Heart left ventricle (tissue), 16 donors: ENCODE results near the gene MREG. TPM values are rescaled to one million over a fixed set of nuclear protein-coding genes. Genes with fewer than 3 reads are reported as not detected.

Experiments
- ATAC-seq, 4 donors: fragments of 200-7000 bp; cut with Tn5 transposase; one replicate each; pipeline ENCODE4 v1.9.1; 2020 to 2022; ENCODE audit warnings: moderate library complexity in 4 of 4, mild to moderate bottlenecking in 3 of 4, moderate number of reproducible peaks in 1 of 4
- DNase-seq, 5 donors: peaks; one replicate each; pipeline ENCODE4 v3.0.0-alpha.2; 2020
- H3K27ac ChIP-seq, 12 donors: fragments of 200-600 bp; sonication (generic) in 4 of 12; one replicate each; pipeline versions ENCODE4 v1.5.0 to v1.8.0; 2016 to 2022; ENCODE audit warnings: mild to moderate bottlenecking in 2 of 12
- H3K27me3 ChIP-seq, 9 donors: fragments of 200-600 bp; sonication (generic) in 2 of 9; one replicate each; pipeline versions ENCODE4 v1.5.1 to v1.8.0; 2016 to 2022; ENCODE audit warnings: mild to moderate bottlenecking in 3 of 9
- H3K36me3 ChIP-seq, 9 donors: fragments of 200-600 bp; sonication (generic) in 2 of 9; one replicate each; pipeline versions ENCODE4 v1.5.0 to v1.8.0; 2018 to 2022; ENCODE audit warnings: mild to moderate bottlenecking in 2 of 9
- H3K4me1 ChIP-seq, 12 donors: fragments of 200-600 bp; sonication (generic) in 4 of 12; one replicate each; pipeline versions ENCODE4 v1.5.0 to v1.8.0; 2016 to 2022; ENCODE audit warnings: mild to moderate bottlenecking in 3 of 12
- H3K4me3 ChIP-seq, 12 donors: fragments of 200-600 bp; sonication (generic) in 4 of 12; one replicate each; pipeline versions ENCODE4 v1.5.0 to v1.8.0; 2017 to 2022; ENCODE audit warnings: mild to moderate bottlenecking in 9 of 12, moderate library complexity in 4 of 12
- H3K9me3 ChIP-seq, 12 donors: fragments of 200-600 bp; sonication (generic) in 4 of 12; one replicate each; pipeline versions ENCODE4 v1.5.0 to v1.8.0; 2016 to 2022; ENCODE audit warnings: mild to moderate bottlenecking in 1 of 12
- CTCF ChIP-seq, 12 donors: fragments of 200-600 bp; sonication (generic) in 4 of 12; IDR thresholded peaks; one replicate each; pipeline versions ENCODE4 v1.5.0 to v1.8.0; 2018 to 2022; ENCODE audit warnings: antibody characterized with exemption in 12 of 12, mild to moderate bottlenecking in 5 of 12
- POLR2A ChIP-seq, 2 donors: fragments of 450-650 bp; IDR thresholded peaks; one replicate each; pipeline ENCODE4 v1.6.1; 2017; ENCODE audit warnings: antibody characterized with exemption in 2 of 2, mild to moderate bottlenecking in 2 of 2, moderate library complexity in 2 of 2
- WGBS, 4 donors: extraction: QIAGEN DNeasy Blood & Tissue Kit in 2 of 4; methylation state at CpG; one replicate each; pipeline versions ENCODE4 v1.1.5 to v1.1.7; 2013 to 2018; 5-methylcytosine and 5-hydroxymethylcytosine counted together
- intact Hi-C, 10 donors: fragments of 100-400 bp; cut with DNase I; formaldehyde crosslinking; loops; one replicate each; pipeline versions ENCODE4 v1.11.1 to v1.14.2; 2022
- polyA plus RNA-seq, 2 donors: library from polyadenylated mRNA; stranded (reverse); fragments of 200-250 nt; gene quantifications; one replicate each; pipeline ENCODE4 v1.2.3, GENCODE V29; 2013
- total RNA-seq, 9 donors: library from RNA; depleted of rRNA in 2 of 9; stranded (reverse); fragments of >200 nt in 2 of 9; fragmentation: NEBNext Ultra II Directional in 3 of 9; extraction: Animal tissue kit (Norgen Biotek cat#: 25700) in 3 of 9; gene quantifications; one replicate each; pipeline versions ENCODE4 v1.1.0 to v1.2.4, GENCODE V29; 2016 to 2023
- donor health status: ischemic (EF 13 %, LVEDD 7.1; RV severe dilation, severe dysfunction).
- donor health status: healthy with polysubstance abuse.
- donor health status: DM: no; HTN: yes; CAD: no.
- donor health status: DM: no; HTN: no; CAD: no.
- donor health status: ischemic (EF 25% LVEDD 6.9; RV normal size, moderate dysfunction).
- donor health status: ischemic (EF 25% LVEDD 5.7; RV mildly dilated, moderate dysfunction).
- donor health status: healthy.
- donor health status: DM: yes; HTN: yes; CAD: no.
- donor health status: ischemic (EF 35%, LVEDD 5.7; RV mildly dilated, moderate dysfunction).
- donor health status: nonischemic (EF 11% LVEDD 7.7; RV severe dilation, severe dysfunction).
- donor health status: DM: yes; HTN: yes; CAD: no.
- donor health status: PGD.
- donor health status: ischemic (EF 29% LVEDD 5.4; RV normal size, mild dysfunction).
- donor health status: nonischemic (EF 23%, LVEDD 6.1; RV moderate dilation, normal function).

Gene MREG
- total and polyA plus RNA-seq, 11 donors, result 0.14 to 2.4 (median 0.34) TPM; not detected in 1

GRCh38 chr2:215905691-215906090, 107.7 kb downstream of the MREG start:
- 70 to 87% (median 71%) methylated on average over 5 of the region's 5 CpGs for WGBS, 4 donors
- Histone ChIP-seq H3K9me3 (peaks cover 0 to 5% (median 0%) of the 10 kb centered on the region in 12 donors), H3K4me3 (no peak overlapping the region), H3K36me3 (no peaks in the 10 kb centered on the region), H3K27ac (no peak overlapping the region), H3K27me3 (no peaks in the 10 kb centered on the region), H3K4me1 (peaks cover 0 to 24% (median 0%) of the 10 kb centered on the region in 12 donors)
- no peak for TF ChIP-seq CTCF (IDR thresholded peaks at IDR 0.05)
- no peak for TF ChIP-seq POLR2A (IDR thresholded peaks at IDR 0.05)
- intact Hi-C loops, result no loop called here
- ATAC-seq, result no peak
- DNase-seq, result no peak

- no peak for TF ChIP-seq POLR2A (IDR thresholded peaks at IDR 0.05)
- no peak for TF ChIP-seq CTCF (IDR thresholded peaks at IDR 0.05)
- H3K36me3 ChIP-seq, result no peaks in the 10 kb centered on the region
- no peaks in the 10 kb centered on the region for H3K9me3 ChIP-seq
- WGBS, 4 donors, result 86 to 94% (median 91%) methylated on average over 5 of the region's 5 CpGs
- H3K4me3 ChIP-seq, result no peak overlapping the region
- DNase-seq, result no peak
- no peaks in the 10 kb centered on the region for H3K27me3 ChIP-seq
- H3K4me1 ChIP-seq, result peaks cover 0 to 40% (median 0%) of the 10 kb centered on the region in 12 donors
- peak in 2 of 4 donors; percentile 44 to 80 for ATAC-seq
- peak overlapping the region in 1 of 12 donors; percentile 32 for H3K27ac ChIP-seq
- intact Hi-C loops, result no loop called here
Measured at GRCh38 chr2:215904101-215904500, 109.2 kb downstream of the MREG start.

- Histone ChIP-seq H3K4me1 (peaks cover 0 to 46% (median 0%) of the 10 kb centered on the region in 12 donors), H3K27ac (no peak overlapping the region), H3K27me3 (no peaks in the 10 kb centered on the region), H3K4me3 (no peak overlapping the region), H3K36me3 (no peaks in the 10 kb centered on the region), H3K9me3 (no peaks in the 10 kb centered on the region)
- TF ChIP-seq CTCF (IDR thresholded peaks at IDR 0.05), result no peak
- no peak for TF ChIP-seq POLR2A (IDR thresholded peaks at IDR 0.05)
- intact Hi-C loops, result no loop called here
- WGBS, 4 donors, result 95 to 96% (median 95%) methylated on average over 1 of the region's 1 CpG
- ATAC-seq, result no peak
- DNase-seq, result no peak
Measured at GRCh38 chr2:215903203-215903602, 110.1 kb downstream of the MREG start.

GRCh38 chr2:215901796-215902195, 111.6 kb downstream of the MREG start:
- ATAC-seq (no peak), DNase-seq (no peak)
- peaks cover 0 to 46% (median 0%) of the 10 kb centered on the region in 12 donors for H3K4me1 ChIP-seq
- no peak overlapping the region for H3K4me3 ChIP-seq
- no peak overlapping the region for H3K27ac ChIP-seq
- no peaks in the 10 kb centered on the region for H3K9me3 ChIP-seq
- TF ChIP-seq CTCF (IDR thresholded peaks at IDR 0.05) (no peak), POLR2A (IDR thresholded peaks at IDR 0.05) (no peak)
- WGBS, 4 donors, result 56 to 87% (median 70%) methylated on average over 3 of the region's 3 CpGs
- no peaks in the 10 kb centered on the region for H3K27me3 ChIP-seq
- intact Hi-C loops, result no loop called here
- H3K36me3 ChIP-seq, result no peaks in the 10 kb centered on the region
